ENCODE data around the gene ZFAND2B.

Gene ZFAND2B

GRCh38 chr2:219207134-219207883 is 727 bp downstream of the ZFAND2B start:
- no peak for DNase-seq

- DNase-seq, result peak; percentile 53
Measured at GRCh38 chr2:219207884-219208740, 1.5 kb downstream of the ZFAND2B start.

- no peak for DNase-seq
Measured at GRCh38 chr2:219209236-219210195, 2.9 kb downstream of the ZFAND2B start.

GRCh38 chr2:219210196-219210885 is 3.8 kb downstream of the ZFAND2B start:
- DNase-seq, result no peak

GRCh38 chr2:219210886-219211362 is 4.3 kb downstream of the ZFAND2B start:
- no peak for DNase-seq

- no peak for DNase-seq
Measured at GRCh38 chr2:219213026-219213415, 6.4 kb downstream of the ZFAND2B start.

GRCh38 chr2:219213486-219214071 is 7.0 kb downstream of the ZFAND2B start:
- no peak for DNase-seq

- no peak for DNase-seq
Measured at GRCh38 chr2:219214141-219214540, 7.6 kb downstream of the ZFAND2B start.

GRCh38 chr2:219214786-219215185 is 8.2 kb downstream of the ZFAND2B start:
- no peak for DNase-seq

GRCh38 chr2:219215871-219216534 is 9.4 kb downstream of the ZFAND2B start:
- no peak for DNase-seq

- no peak for DNase-seq
Measured at GRCh38 chr2:219216535-219216915, 9.9 kb downstream of the ZFAND2B start.

- peak; percentile 70 for DNase-seq
Measured at GRCh38 chr2:219218217-219218731, 11.7 kb downstream of the ZFAND2B start.

- DNase-seq, result peak; percentile 88
Measured at GRCh38 chr2:219218732-219219701, 12.4 kb downstream of the ZFAND2B start, which contains the start of gene ABCB6. Gene ABCB6, minus strand, starts transcription at chr2:219218958. Its CDS starts 285 bp downstream, at chr2:219218673.

- DNase-seq, result no peak
Measured at GRCh38 chr2:219219784-219220532, 13.4 kb downstream of the ZFAND2B start.

GRCh38 chr2:219220652-219221402 is 14.2 kb downstream of the ZFAND2B start:
- no peak for DNase-seq

GRCh38 chr2:219221957-219222518 is 15.5 kb downstream of the ZFAND2B start:
- no peak for DNase-seq

- DNase-seq, result no peak
Measured at GRCh38 chr2:219223831-219224610, 17.4 kb downstream of the ZFAND2B start.

Measured in HCEC 1CT (cell line).